Embryonic facial prominence (tissue), 1 donor: ENCODE data around the gene C12orf56.
"Not testable (repeated sequence)": the region's sequence is repeated elsewhere in the genome, so short reads cannot be mapped to it uniquely, and the experiment has no call there.

ENCODE experiments used
- DNase-seq: peaks from one replicate; pipeline ENCODE4 v3.0.0-alpha.2; 2016; ENCODE audit errors: extremely low spot score

The C12orf56 gene

DNA sequence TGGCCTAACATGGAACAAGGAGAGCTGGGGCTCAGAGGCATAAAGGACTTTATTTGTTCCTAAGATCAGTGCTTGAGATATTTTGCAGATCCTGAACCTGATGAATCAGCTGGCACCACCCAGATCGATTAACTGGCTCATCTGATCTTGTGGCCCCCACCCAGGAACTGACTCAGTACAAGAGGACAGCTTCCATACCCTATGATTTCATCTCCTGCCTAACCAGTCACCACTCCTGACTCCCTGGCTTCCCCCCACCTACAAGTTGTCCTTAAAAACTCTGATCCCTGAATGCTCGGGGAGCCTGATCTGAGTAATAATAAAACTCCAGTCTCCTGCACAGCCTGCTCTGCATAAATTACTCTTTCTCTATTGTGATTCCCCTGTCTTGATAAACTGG is 5.1 kb downstream of the C12orf56 start:
- no peak for DNase-seq

GRCh38 chr12:64385019-64385418 is 5.5 kb downstream of the C12orf56 start:
- no peak for DNase-seq

GRCh38 chr12:64383675-64384074 is 6.9 kb downstream of the C12orf56 start:
- DNase-seq, result no peak

GRCh38 chr12:64362721-64363305 is 27.7 kb downstream of the C12orf56 start:
- no peak for DNase-seq

DNA sequence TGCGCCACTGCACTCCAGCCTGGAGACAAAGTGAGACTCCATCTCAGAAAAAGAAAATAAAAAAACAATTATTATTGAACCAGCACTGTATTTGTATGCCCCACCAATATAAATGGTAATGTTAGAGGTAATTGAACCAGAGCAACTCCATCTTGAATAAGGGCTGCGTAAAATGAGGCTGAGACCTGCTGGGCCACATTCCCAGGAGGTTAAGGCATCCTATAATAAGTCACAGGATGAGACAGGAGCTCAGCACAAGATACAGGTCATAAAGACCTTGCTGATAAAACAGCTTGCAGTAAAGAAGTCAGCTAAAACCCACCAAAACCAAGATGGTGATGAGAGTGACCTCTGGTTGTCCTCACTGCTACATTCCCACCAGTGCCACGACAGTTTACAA is 29.4 kb downstream of the C12orf56 start:
- not testable (repeated sequence) for DNase-seq

DNA sequence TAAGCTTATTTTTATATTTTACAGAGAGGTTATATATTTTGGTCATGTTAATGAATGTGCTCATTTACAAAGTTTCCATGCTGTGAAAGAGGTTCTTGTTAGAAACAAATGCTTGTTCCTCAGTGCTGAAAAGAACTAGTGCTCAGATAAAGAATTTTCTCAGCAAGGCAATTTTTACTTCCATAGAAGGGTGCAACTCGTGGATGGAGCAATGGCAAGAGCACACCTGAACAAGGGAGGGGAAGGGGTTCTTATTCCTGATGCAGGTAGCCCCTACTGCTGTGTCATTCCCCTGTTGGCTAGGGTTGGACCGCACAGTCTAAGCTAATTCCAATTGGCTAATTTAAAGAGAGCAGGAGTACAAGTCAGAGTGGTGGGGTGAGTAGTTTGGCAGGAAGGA is 34.3 kb downstream of the C12orf56 start:
- not testable (repeated sequence) for DNase-seq

DNA sequence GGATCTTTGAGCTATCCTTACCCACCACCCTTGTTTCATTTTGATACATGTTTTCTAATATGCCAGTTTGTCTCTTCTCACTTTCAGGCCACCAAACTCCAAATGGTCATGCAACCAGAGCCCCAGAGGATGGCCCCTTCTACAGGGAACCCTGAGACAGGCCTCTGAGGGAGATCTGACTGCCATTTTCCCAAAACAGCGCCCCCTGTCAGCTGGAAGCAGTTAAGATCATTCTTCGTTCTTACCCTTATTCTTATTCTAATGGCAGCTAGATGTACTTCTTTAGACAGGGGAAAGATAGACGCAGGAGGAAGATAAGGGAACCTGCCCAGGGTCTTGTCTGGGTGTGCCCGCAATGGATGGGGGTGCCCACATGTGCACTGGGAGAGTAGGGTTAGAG is 38.4 kb downstream of the C12orf56 start:
- DNase-seq, result no peak

- DNase-seq, result no peak
These were observed 39.3 kb downstream of the C12orf56 start for GRCh38 chr12:64351265-64351664.

GRCh38 chr12:64347630-64348029 is 42.9 kb downstream of the C12orf56 start:
- no peak for DNase-seq

DNA sequence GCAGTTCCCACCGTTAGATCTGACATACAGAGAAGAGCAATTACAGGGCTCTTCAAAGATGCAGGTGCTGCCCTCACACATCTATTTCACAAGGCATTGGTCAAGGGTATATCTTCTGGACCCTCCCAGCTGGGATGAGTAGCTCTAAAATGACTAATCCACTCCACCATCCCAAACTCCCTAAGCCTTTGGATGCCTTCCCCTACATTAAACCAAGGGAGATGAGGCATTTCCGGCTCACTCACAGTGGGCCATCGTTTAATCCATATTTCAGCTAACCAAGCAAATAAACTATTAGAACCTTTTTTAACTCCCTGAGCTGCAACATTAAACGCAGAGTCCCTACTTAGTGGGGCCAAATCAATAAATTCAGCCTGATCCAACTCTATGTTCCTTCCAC is 45.9 kb downstream of the C12orf56 start:
- DNase-seq, result not testable (repeated sequence)

- DNase-seq, result not testable (repeated sequence)
These were observed 50.0 kb downstream of the C12orf56 start for GRCh38 chr12:64340546-64340945.

GRCh38 chr12:64335886-64336466 is 54.6 kb downstream of the C12orf56 start:
- no peak for DNase-seq

- DNase-seq, result no peak
These were observed 57.6 kb downstream of the C12orf56 start for GRCh38 chr12:64332938-64333337.

DNA sequence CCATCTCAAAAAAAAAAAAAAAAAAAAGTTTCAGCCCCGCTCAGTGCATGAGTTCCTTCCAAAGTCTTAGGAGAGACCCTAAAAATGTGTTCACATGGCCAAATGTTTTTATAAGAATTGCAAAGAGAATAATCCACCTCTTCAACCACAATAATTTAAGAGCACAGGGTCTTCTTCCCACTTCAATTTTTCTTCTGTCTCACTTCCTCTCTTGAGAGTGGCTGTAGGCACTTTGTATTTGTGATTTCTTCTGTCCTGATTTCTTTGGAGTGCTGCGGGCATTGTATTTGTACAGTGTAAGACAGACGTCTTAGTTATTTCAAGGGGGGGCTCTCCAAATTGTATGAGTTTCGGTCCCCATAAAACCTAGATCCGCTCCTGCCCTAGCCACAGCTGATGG is 58.3 kb downstream of the C12orf56 start:
- DNase-seq, result no peak

DNA sequence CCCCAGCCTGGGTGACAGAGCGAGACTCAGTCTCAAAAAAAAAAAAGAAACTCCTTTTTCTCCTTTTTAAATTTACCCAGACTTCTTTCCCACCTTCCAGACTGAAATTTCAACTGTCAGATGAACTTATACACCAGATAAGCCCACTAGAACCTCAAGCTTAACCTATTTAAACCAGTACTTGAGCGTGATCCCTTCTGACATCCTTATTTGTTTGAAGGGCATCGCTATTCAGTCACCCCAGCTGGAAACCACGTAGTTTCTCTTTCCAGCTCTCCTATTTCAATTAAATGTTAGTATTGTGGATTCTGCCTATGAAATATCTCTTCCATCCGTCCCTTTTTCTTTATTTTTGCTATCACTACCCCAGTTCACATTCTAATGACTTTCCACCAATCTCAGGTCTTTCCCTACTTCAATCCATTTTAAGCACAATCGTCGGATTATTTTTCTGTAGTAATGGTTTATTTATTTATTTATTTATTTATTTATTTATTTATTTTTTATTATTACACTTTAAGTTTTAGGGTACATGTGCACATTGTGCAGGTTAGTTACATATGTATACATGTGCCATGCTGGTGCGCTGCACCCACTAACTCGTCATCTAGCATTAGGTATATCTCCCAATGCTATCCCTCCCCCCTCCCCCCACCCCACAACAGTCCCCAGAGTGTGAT is 61.4 kb downstream of the C12orf56 start:
- not testable (repeated sequence) for DNase-seq

DNA sequence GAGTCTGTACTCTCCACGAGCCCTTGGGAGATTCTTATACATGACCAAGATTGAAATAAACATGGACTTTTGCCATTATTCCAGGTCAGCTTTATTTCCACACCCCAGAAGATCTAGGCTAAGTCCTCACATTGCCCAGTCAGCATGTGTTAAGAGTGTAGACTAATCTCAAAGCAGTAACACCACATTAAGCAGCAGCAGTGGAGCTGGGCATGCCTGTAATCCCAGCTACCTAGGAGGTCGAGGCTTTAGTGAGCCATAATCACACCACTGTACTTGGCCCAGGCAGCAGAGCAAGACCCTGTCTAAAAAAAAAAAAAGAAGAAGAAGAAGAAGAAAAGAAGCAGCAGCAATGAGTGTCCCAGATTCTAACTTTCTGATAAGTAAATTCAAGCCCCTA is 65.5 kb downstream of the C12orf56 start:
- DNase-seq, result no peak

- no peak for DNase-seq
These were observed 66.9 kb downstream of the C12orf56 start for GRCh38 chr12:64323476-64324225.

GRCh38 chr12:64323006-64323405 is 67.6 kb downstream of the C12orf56 start:
- no peak for DNase-seq

GRCh38 chr12:64320611-64321010 is 69.9 kb downstream of the C12orf56 start:
- no peak for DNase-seq

GRCh38 chr12:64319540-64320225 is 70.9 kb downstream of the C12orf56 start:
- not testable (repeated sequence) for DNase-seq

DNA sequence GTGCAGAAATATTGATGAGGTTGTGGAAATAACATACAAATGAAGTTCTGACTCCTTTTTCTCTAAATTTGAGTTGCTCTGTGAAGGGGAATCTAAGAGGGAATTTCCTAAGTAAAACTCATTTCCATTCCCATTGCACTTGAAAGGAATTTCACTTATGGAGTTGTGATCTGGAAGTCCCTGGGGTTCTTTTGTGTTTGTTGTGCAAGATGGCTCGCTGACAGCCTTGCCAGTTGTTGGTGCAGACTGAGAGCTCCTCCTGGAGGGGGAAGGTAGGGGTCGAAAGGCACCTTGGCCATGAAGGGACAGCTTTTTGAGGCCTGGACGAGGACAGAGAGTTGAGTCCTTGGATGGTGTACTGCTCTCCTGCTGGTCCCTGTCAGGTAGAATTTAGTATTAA is 72.0 kb downstream of the C12orf56 start:
- DNase-seq, result no peak

DNA sequence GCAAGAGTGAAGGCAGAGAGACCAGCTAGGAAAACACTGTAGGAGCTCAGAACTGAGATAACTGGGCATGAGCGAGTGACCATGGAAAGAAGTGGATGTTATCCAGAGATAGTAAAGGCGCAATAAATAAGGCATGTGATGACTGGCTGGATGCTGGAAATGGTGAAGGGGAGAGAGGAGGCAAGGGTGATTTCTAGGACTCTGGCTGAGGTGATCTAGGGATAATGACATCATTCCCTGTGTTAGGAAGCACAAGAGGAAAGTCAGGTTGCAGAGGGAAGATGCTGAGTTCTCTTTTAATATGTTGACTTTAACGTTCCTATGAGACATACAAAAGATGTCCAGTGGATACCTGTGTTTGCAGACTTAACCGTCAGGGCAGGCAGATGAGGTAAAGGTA is 78.7 kb downstream of the C12orf56 start:
- no peak for DNase-seq
